Thyroid gland (tissue), 4 donors: Measurements from ENCODE around the gene NPTN.

ENCODE experiments used
- CTCF ChIP-seq, 6 experiments: fragments of 200-600 bp in 3 of 6; fragments of 450-650 bp in 3 of 6; sonication (generic) in 3 of 6; IDR thresholded peaks; one replicate each; pipeline ENCODE4 v1.5.1; 2016 to 2019; ENCODE audit warnings: antibody characterized with exemption in 6 of 6, mild to moderate bottlenecking in 2 of 6, inconsistent platforms in 1 of 6, moderate library complexity in 1 of 6
- POLR2A ChIP-seq, 2 donors: fragments of 450-650 bp; IDR thresholded peaks; one replicate each; pipeline ENCODE4 v1.6.1; 2017; ENCODE audit warnings: antibody characterized with exemption in 2 of 2, mild to moderate bottlenecking in 2 of 2, moderate library complexity in 1 of 2

- TF ChIP-seq CTCF (IDR thresholded peaks at IDR 0.05) (no peak), POLR2A (IDR thresholded peaks at IDR 0.05) (no peak)
These were observed 13.1 kb downstream of the NPTN start for GRCh38 chr15:73620078-73620477.
